Skeletal muscle cell (primary cell): Measurements from ENCODE around the gene CFAP99.

ENCODE experiments used
- DNase-seq: peaks from one replicate; pipeline ENCODE4 v3.0.0-alpha.2; 2010; ENCODE audit warnings: low read depth
- H3K4me3 ChIP-seq: 2 replicates; pipeline ENCODE4 v1.5.1; 2011; ENCODE audit warnings: low read depth, mild to moderate bottlenecking, control low read depth, low read length, moderate library complexity

Gene CFAP99

DNA sequence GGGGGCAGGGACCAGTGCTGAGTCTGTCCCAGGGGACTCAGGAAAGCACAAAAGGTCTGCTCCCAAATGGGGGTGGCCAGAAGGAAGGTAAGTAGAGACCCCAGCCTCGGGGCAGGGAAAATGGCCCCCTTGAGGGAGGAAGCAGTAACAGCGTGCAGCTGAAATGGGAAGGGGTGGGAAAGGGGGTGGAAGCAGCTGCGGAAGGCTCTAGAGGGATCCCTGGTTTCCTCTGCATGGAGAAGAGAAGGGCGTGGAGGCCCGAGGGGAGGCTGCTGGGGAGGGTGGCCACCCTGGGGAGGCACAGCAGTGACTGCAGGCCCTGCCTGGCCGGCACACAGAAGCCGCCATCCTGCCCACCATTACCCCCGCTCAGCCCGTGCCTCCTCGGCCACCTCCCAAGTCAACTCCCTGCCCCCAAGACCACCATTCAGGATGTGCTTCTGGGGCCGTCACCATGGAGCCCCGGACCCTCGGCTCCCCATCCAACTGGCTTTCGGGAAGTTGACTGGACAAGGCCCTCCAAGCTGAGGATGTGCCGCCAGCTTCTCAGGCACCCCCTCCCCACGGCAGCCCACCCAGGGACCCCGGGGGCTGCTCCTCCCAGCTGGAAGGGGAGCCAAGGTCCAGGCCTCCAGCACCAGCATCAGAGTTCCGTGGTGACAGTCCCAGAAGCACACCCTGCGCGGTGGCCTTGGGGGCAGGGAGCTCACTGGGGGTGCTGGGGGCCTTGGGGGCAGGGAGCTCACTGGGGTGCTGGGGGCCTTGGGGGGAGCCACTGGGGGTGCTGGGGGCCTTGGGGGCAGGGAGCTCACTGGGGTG, 23.6 kb downstream of the CFAP99 start:
- no peak overlapping the region for H3K4me3 ChIP-seq
- DNase-seq = no peak

DNA sequence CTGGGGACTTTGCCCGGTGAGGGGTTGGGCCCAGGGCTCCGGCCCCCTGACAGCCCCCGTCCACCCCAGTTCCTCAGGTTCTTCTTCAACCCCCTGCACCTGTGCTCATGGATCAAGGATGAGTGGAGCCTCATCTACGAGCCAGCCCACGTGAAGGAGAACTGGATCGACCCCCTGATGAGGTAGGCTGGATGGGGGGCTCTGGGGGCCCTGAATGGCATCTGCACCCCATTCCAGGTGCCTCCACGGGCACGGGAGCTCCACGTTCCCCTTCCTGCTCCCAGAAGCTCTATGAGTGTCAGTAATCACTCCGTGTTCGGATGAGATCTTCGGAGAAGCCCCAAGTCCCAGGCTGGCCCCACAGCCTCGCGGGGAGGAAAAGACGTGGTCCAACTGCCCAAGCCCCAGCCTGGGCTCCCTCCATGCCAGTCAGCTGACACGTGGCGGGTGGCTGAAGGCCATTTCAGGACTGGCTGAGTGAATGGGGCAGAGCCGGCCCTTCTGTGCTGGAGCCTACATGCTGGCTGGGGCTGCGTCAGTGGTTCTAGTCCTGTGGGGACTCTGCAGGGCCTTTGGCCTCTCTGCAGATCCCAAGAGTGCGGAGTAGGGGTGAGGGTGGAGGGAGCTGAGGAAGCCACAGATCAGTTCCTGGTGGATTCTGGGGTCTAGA, 24.4 kb downstream of the CFAP99 start:
- DNase-seq = no peak
- H3K4me3 ChIP-seq = no peak overlapping the region

DNA sequence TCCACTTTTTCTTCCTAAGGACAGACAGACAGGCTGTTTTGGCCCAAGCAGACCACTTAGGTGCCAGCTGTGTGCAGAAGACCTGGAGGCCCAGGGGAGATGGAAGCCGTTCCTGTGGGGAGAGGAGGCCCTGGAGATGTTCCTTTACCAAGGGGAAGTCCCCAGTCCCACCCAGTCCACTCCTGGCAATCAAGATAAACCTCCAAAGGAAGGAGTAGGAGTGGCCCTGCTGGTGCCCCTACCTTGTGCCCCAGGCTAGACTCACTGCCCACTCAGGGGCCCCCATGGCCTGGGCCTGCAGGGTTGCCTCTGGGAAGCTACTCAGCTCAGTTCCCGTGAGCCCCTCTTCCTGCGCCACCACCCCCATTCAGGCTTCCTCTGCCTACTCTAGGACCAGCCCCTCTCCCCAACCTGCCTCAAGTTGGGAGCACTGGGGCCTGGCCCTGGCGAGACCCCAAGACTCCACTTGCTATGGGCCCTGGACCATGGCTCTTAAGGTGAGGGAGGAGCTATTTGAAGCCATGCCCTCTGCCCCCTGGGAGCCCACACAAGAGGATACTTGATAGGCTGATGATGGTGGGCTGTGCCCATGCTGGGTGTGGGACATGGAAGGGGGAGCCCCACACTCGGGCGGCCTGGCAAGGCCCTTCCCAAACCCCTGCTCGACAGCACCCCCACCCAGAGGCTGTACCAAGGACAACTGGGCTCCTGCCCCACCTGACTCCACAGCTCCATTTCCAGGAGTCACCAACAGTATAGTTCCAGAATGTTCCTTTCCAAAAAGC, 25.4 kb downstream of the CFAP99 start:
- no peak overlapping the region for H3K4me3 ChIP-seq
- no peak for DNase-seq

DNA sequence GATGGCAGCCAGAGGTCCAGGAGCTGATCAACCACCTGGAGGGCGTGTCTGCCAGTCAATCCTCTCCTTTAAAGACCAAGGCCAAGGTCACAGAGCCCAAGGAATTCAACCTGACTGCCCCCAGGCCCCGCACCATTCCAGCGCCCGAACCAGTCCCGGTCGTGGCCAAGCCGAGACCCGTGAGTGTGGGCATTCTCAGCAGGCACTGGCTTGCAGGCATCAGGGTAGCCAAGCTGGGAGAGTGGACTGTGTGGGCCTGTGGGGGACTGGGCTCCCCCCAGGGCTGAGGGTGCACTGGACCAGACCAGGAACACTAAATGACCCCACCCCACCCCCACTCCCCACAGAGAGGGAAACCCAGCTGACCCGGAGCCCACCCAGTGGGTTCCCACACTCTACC, 26.4 kb downstream of the CFAP99 start:
- no peak overlapping the region for H3K4me3 ChIP-seq
- no peak for DNase-seq

GRCh38 chr4:2445571-2445970, 26.8 kb downstream of the CFAP99 start:
- DNase-seq = no peak
- no peak overlapping the region for H3K4me3 ChIP-seq

DNA sequence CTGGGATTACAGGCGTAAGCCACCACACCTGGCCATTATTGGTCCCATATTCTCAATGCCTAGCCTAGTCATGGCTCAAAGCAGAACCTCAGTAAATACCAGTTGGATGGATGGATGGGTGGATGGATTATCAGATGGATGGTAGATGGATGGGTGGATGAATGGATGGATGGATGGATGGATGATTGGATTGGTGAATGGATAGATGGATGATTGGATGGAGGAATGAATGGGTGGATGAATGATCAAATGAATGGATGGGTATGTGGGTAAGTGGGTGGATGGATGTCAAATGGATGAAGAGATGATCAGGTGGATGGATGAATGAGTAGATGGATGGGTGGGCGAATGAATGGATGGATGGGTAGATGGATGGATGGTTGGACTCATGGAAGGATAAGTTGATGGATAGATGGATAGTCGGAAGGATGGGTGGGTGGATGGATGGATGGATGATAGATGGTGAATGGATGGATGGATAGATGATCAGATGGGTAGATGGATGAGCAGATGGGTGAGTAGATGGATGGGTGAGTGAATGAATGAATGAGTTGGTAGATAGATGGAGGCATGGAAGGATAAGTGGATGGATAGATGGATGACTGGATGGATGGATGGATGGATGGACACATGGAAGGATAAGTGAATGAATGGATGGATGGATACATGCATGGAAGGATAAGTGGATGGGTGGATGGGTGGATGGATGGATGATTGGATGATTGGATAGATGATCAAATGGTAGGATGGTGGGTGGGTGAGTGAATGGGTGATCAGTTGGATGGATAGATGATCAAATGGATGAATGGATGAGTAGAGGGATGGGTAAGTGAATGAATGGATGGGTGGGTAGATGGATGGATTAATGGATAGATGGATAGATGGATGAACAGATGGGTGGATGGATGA, 28.2 kb downstream of the CFAP99 start:
- H3K4me3 ChIP-seq = no peak overlapping the region
- no peak for DNase-seq

- no peak overlapping the region for H3K4me3 ChIP-seq
These were observed 29.8 kb downstream of the CFAP99 start for GRCh38 chr4:2448589-2448988.

DNA sequence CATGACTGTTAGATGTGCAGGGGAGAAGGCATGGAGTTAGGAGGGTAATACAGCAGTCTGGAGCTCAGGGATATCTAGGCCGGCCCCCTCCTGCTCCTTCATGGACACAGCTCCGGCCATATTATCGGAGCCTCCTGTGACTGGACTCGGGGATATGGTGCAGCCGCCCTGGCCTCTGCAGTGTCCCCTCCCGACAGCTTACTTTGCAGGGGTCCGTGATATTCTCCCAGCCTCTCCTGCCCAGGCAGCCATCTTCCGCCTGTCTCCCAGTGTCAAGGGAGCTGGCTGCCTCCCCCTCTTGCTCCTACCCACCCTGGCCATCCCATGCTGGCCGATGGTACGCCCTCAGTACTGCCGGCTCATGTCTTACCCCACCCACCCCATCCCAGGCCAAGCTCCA, 30.3 kb downstream of the CFAP99 start:
- no peak overlapping the region for H3K4me3 ChIP-seq
- DNase-seq = no peak

More at GRCh38 chr4:2448589-2448988, 29.8 kb downstream of the CFAP99 start:
- no peak for DNase-seq

GRCh38 chr4:2449511-2450392, 31.0 kb downstream of the CFAP99 start:
- no peak for DNase-seq
- no peak overlapping the region for H3K4me3 ChIP-seq

GRCh38 chr4:2450394-2451035, 31.8 kb downstream of the CFAP99 start:
- H3K4me3 ChIP-seq = no peak overlapping the region
- no peak for DNase-seq

DNA sequence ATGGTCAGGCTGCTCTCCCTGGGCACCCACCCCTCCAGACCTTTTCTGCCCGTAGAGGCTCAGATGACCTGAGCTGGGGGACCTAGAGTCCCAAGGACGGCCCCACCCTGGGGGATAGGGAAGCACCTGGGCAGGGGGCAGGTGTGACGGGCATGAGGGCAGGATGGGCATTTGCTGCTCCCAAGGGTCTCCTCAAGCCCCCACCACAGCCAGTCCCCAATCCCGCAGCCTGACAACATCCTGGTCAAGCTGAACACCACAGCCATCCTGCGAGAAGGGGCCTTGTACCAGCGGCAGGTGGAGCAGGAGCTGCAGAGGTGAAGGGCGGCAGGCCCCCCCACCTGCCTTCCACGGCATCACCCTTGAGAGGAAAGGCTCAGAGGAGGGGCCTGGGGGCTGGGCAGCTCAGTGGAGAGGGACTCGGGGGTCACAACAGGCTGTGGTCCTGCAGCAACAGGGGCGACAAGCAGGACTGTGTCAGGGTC, 32.3 kb downstream of the CFAP99 start:
- no peak for DNase-seq
- H3K4me3 ChIP-seq = no peak overlapping the region

- no peak for DNase-seq
- no peak overlapping the region for H3K4me3 ChIP-seq
These were observed 33.3 kb downstream of the CFAP99 start for GRCh38 chr4:2451821-2452785.

- H3K4me3 ChIP-seq = no peak overlapping the region
- no peak for DNase-seq
These were observed 38.9 kb downstream of the CFAP99 start for GRCh38 chr4:2457481-2458295.

GRCh38 chr4:2458546-2459491, 40.1 kb downstream of the CFAP99 start:
- no peak overlapping the region for H3K4me3 ChIP-seq
- DNase-seq = no peak
